Astrocyte of the cerebellum (primary cell): ENCODE results near the gene CSNK1D.

ENCODE experiments used
- DNase-seq: peaks from one replicate; pipeline ENCODE4 v3.0.0-alpha.2; 2011; ENCODE audit warnings: low read depth
- H3K4me3 ChIP-seq: 2 replicates; pipeline ENCODE4 v1.5.1; 2011; ENCODE audit warnings: mild to moderate bottlenecking, low read depth, low read length, moderate library complexity
- CTCF ChIP-seq: IDR thresholded peaks from 2 replicates; pipeline ENCODE4 v1.5.1; 2012; ENCODE audit warnings: low read length, low read depth, moderate library complexity, mild to moderate bottlenecking; ENCODE audit errors: missing control alignments
- in situ Hi-C: cut with HindIII; loops from 2 replicates; pipeline ENCODE4 v1.10.0; 2017; ENCODE audit warnings: low sequenced_read_pairs

CSNK1D gene

GRCh38 chr17:82273327-82274133, at the start of gene CSNK1D:
TSS of gene CSNK1D (minus strand) at chr17:82273700. CDS start at chr17:82273381, 319 bp downstream.
- in situ Hi-C loops = no loop called here
- DNase-seq = peak; percentile 51
- peak within 1 kb of the TSS; percentile 55 for H3K4me3 ChIP-seq
- TF ChIP-seq CTCF = no peak

GRCh38 chr17:82322526-82323453, 49.3 kb upstream of the CSNK1D start:
- in situ Hi-C loops = no loop called here
- no peak for DNase-seq
- H3K4me3 ChIP-seq = no peak overlapping the region
- no peak for TF ChIP-seq CTCF

GRCh38 chr17:82321947-82322466, 48.5 kb upstream of the CSNK1D start:
- no peak overlapping the region for H3K4me3 ChIP-seq
- no peak for DNase-seq
- TF ChIP-seq CTCF = no peak
- in situ Hi-C loops = no loop called here

- peak; percentile 69 for TF ChIP-seq CTCF
- in situ Hi-C loops = no loop called here
- no peak for DNase-seq
- H3K4me3 ChIP-seq = no peak overlapping the region
Observed at GRCh38 chr17:82320956-82321927, 47.7 kb upstream of the CSNK1D start.

GRCh38 chr17:82320140-82320840, 46.8 kb upstream of the CSNK1D start:
- no peak overlapping the region for H3K4me3 ChIP-seq
- in situ Hi-C loops = no loop called here
- DNase-seq = no peak
- no peak for TF ChIP-seq CTCF
